ENCODE data around the gene PSMD6.

PSMD6 gene

GRCh38 chr3:64019879-64020278 lies 3.4 kb downstream of the PSMD6 start:
- no peak for DNase-seq (ENCODE audit: low spot score in 2 of 2)
- Mint-ChIP-seq H3K27ac (ENCODE audit: low read depth) (no peak overlapping the region), H3K4me3 (no peak overlapping the region), H3K36me3 (ENCODE audit: insufficient read depth) (peaks cover 67% of the 10 kb centered on the region), H3K27me3 (no peaks in the 10 kb centered on the region), H3K4me1 (peaks cover 19% of the 10 kb centered on the region), H3K9me3 (no peaks in the 10 kb centered on the region)
- no peak for ATAC-seq (replicated peaks; ENCODE audit: extremely low read depth, poor library complexity, severe bottlenecking)

- H3K9me3 Mint-ChIP-seq: no peaks in the 10 kb centered on the region
- DNase-seq (ENCODE audit: low spot score in 2 of 2): no peak
- H3K4me3 Mint-ChIP-seq: no peak overlapping the region
- no peaks in the 10 kb centered on the region for H3K27me3 Mint-ChIP-seq
- peaks cover 73% of the 10 kb centered on the region for H3K36me3 Mint-ChIP-seq (ENCODE audit: insufficient read depth)
- ATAC-seq (replicated peaks; ENCODE audit: extremely low read depth, poor library complexity, severe bottlenecking): no peak
- no peak overlapping the region for H3K27ac Mint-ChIP-seq (ENCODE audit: low read depth)
- peaks cover 25% of the 10 kb centered on the region for H3K4me1 Mint-ChIP-seq
Measured at GRCh38 chr3:64019271-64019670, 4.0 kb downstream of the PSMD6 start.

- Mint-ChIP-seq H3K9me3 (no peaks in the 10 kb centered on the region), H3K27ac (ENCODE audit: low read depth) (no peak overlapping the region), H3K4me1 (peaks cover 32% of the 10 kb centered on the region), H3K36me3 (ENCODE audit: insufficient read depth) (peaks cover 73% of the 10 kb centered on the region), H3K27me3 (no peaks in the 10 kb centered on the region), H3K4me3 (no peak overlapping the region)
- DNase-seq (ENCODE audit: low spot score in 2 of 2): no peak
- ATAC-seq (replicated peaks; ENCODE audit: extremely low read depth, poor library complexity, severe bottlenecking): no peak
Measured at GRCh38 chr3:64016941-64017620, 6.2 kb downstream of the PSMD6 start.

- Mint-ChIP-seq H3K4me1 (peaks cover 21% of the 10 kb centered on the region), H3K9me3 (no peaks in the 10 kb centered on the region), H3K36me3 (ENCODE audit: insufficient read depth) (peaks cover 78% of the 10 kb centered on the region), H3K4me3 (no peak overlapping the region), H3K27ac (ENCODE audit: low read depth) (no peak overlapping the region), H3K27me3 (no peaks in the 10 kb centered on the region)
- ATAC-seq (replicated peaks; ENCODE audit: extremely low read depth, poor library complexity, severe bottlenecking) (no peak), DNase-seq (ENCODE audit: low spot score in 2 of 2) (no peak)
Measured at GRCh38 chr3:64011685-64012084, 11.6 kb downstream of the PSMD6 start.

- Mint-ChIP-seq H3K27ac (ENCODE audit: low read depth) (no peak overlapping the region), H3K4me3 (no peak overlapping the region), H3K9me3 (no peaks in the 10 kb centered on the region), H3K36me3 (ENCODE audit: insufficient read depth) (peaks cover 66% of the 10 kb centered on the region), H3K27me3 (no peaks in the 10 kb centered on the region), H3K4me1 (peaks cover 21% of the 10 kb centered on the region)
- DNase-seq (ENCODE audit: low spot score in 2 of 2) (no peak), ATAC-seq (replicated peaks; ENCODE audit: extremely low read depth, poor library complexity, severe bottlenecking) (no peak)
Measured at GRCh38 chr3:64010199-64010598, 13.1 kb downstream of the PSMD6 start.

GRCh38 chr3:64009528-64009927 lies 13.8 kb downstream of the PSMD6 start:
- H3K27me3 Mint-ChIP-seq: no peaks in the 10 kb centered on the region
- peak overlapping the region; percentile 29 for H3K27ac Mint-ChIP-seq (ENCODE audit: low read depth)
- no peak overlapping the region for H3K4me3 Mint-ChIP-seq
- no peak for DNase-seq (ENCODE audit: low spot score in 2 of 2)
- ATAC-seq (replicated peaks; ENCODE audit: extremely low read depth, poor library complexity, severe bottlenecking): no peak
- H3K36me3 Mint-ChIP-seq (ENCODE audit: insufficient read depth): peaks cover 60% of the 10 kb centered on the region
- no peaks in the 10 kb centered on the region for H3K9me3 Mint-ChIP-seq
- H3K4me1 Mint-ChIP-seq: peaks cover 15% of the 10 kb centered on the region

- Mint-ChIP-seq H3K36me3 (ENCODE audit: insufficient read depth) (peaks cover 54% of the 10 kb centered on the region), H3K4me1 (peaks cover 7% of the 10 kb centered on the region), H3K4me3 (no peak overlapping the region), H3K27me3 (no peaks in the 10 kb centered on the region), H3K9me3 (no peaks in the 10 kb centered on the region), H3K27ac (ENCODE audit: low read depth) (no peak overlapping the region)
- no peak for ATAC-seq (replicated peaks; ENCODE audit: extremely low read depth, poor library complexity, severe bottlenecking)
- DNase-seq (ENCODE audit: low spot score in 2 of 2): no peak
Measured at GRCh38 chr3:64008487-64009351, 14.6 kb downstream of the PSMD6 start.

- peaks cover 50% of the 10 kb centered on the region for H3K36me3 Mint-ChIP-seq (ENCODE audit: insufficient read depth)
- H3K27me3 Mint-ChIP-seq: no peaks in the 10 kb centered on the region
- no peaks in the 10 kb centered on the region for H3K9me3 Mint-ChIP-seq
- DNase-seq (ENCODE audit: low spot score in 2 of 2): no peak
- H3K4me3 Mint-ChIP-seq: no peak overlapping the region
- ATAC-seq (replicated peaks; ENCODE audit: extremely low read depth, poor library complexity, severe bottlenecking): no peak
- no peak overlapping the region for H3K27ac Mint-ChIP-seq (ENCODE audit: low read depth)
- H3K4me1 Mint-ChIP-seq: peaks cover 6% of the 10 kb centered on the region
Measured at GRCh38 chr3:64008017-64008416, 15.3 kb downstream of the PSMD6 start.

GRCh38 chr3:64003589-64003988 lies 19.7 kb downstream of the PSMD6 start:
- no peaks in the 10 kb centered on the region for H3K9me3 Mint-ChIP-seq
- H3K27ac Mint-ChIP-seq (ENCODE audit: low read depth): no peak overlapping the region
- no peak overlapping the region for H3K4me3 Mint-ChIP-seq
- no peaks in the 10 kb centered on the region for H3K27me3 Mint-ChIP-seq
- no peak for ATAC-seq (replicated peaks; ENCODE audit: extremely low read depth, poor library complexity, severe bottlenecking)
- DNase-seq (ENCODE audit: low spot score in 2 of 2): no peak
- H3K36me3 Mint-ChIP-seq (ENCODE audit: insufficient read depth): peaks cover 35% of the 10 kb centered on the region
- H3K4me1 Mint-ChIP-seq: no peaks in the 10 kb centered on the region

- H3K9me3 Mint-ChIP-seq: no peaks in the 10 kb centered on the region
- no peak for ATAC-seq (replicated peaks; ENCODE audit: extremely low read depth, poor library complexity, severe bottlenecking)
- no peak overlapping the region for H3K27ac Mint-ChIP-seq (ENCODE audit: low read depth)
- H3K27me3 Mint-ChIP-seq: no peaks in the 10 kb centered on the region
- H3K36me3 Mint-ChIP-seq (ENCODE audit: insufficient read depth): peaks cover 40% of the 10 kb centered on the region
- no peak overlapping the region for H3K4me3 Mint-ChIP-seq
- H3K4me1 Mint-ChIP-seq: no peaks in the 10 kb centered on the region
- no peak for DNase-seq (ENCODE audit: low spot score in 2 of 2)
Measured at GRCh38 chr3:64002233-64002632, 21.1 kb downstream of the PSMD6 start.

- DNase-seq (ENCODE audit: low spot score in 2 of 2) (no peak), ATAC-seq (replicated peaks; ENCODE audit: extremely low read depth, poor library complexity, severe bottlenecking) (no peak)
- Mint-ChIP-seq H3K27ac (ENCODE audit: low read depth) (no peak overlapping the region), H3K36me3 (ENCODE audit: insufficient read depth) (peaks cover 57% of the 10 kb centered on the region), H3K4me1 (peaks cover 6% of the 10 kb centered on the region), H3K9me3 (no peaks in the 10 kb centered on the region), H3K4me3 (no peak overlapping the region), H3K27me3 (no peaks in the 10 kb centered on the region)
Measured at GRCh38 chr3:64000453-64001055, 22.7 kb downstream of the PSMD6 start.

GRCh38 chr3:63998852-63999754 lies 24.2 kb downstream of the PSMD6 start:
- peaks cover 67% of the 10 kb centered on the region for H3K36me3 Mint-ChIP-seq (ENCODE audit: insufficient read depth)

More at GRCh38 chr3:63998852-63999754, 24.2 kb downstream of the PSMD6 start:
- no peak for DNase-seq (ENCODE audit: low spot score in 2 of 2)
- no peaks in the 10 kb centered on the region for H3K9me3 Mint-ChIP-seq
- H3K27me3 Mint-ChIP-seq: no peaks in the 10 kb centered on the region
- ATAC-seq (replicated peaks; ENCODE audit: extremely low read depth, poor library complexity, severe bottlenecking): no peak
- peaks cover 15% of the 10 kb centered on the region for H3K4me1 Mint-ChIP-seq
- no peak overlapping the region for H3K27ac Mint-ChIP-seq (ENCODE audit: low read depth)
- H3K4me3 Mint-ChIP-seq: no peak overlapping the region

Measured in central memory CD8-positive, alpha-beta T cell (primary cell).